ENCODE results near the gene ALAD. TPM values are rescaled to one million over a fixed set of nuclear protein-coding genes. Genes with fewer than 3 reads are reported as not detected.

ALAD gene
- polyA plus RNA-seq, 1 donor from 2014 or later, result 42.9 TPM

- Histone ChIP-seq H3K36me3 (ENCODE audit: insufficient read depth, low read length) (no peaks in the 10 kb centered on the region), H3F3A (ENCODE audit: insufficient read depth, low read length, poor library complexity, severe bottlenecking) (no peaks in the 10 kb centered on the region), H3K9ac (ENCODE audit: low read length) (no peak overlapping the region), H3K9me3 (ENCODE audit: low read length) (no peaks in the 10 kb centered on the region), H3K4me2 (ENCODE audit: low read length) (no peak overlapping the region), H4K20me1 (ENCODE audit: insufficient read depth) (no peaks in the 10 kb centered on the region), H3K79me2 (replicated peaks; ENCODE audit: insufficient read depth, low read length) (no peaks in the 10 kb centered on the region), H3K27ac (ENCODE audit: low read length) (no peak overlapping the region), H3K4me3 (ENCODE audit: low read length) (no peak overlapping the region), H3K9me2 (ENCODE audit: insufficient read depth, low read length) (no peaks in the 10 kb centered on the region), H3K27me3 (ENCODE audit: insufficient read depth, low read depth, low read length) (peaks cover 20% of the 10 kb centered on the region), H2AFZ (ENCODE audit: low read depth, low read length) (no peak overlapping the region)
- TF ChIP-seq EP300 (conservative IDR thresholded peaks at IDR 0.05; ENCODE audit: poor library complexity, severe bottlenecking) (no peak), REST (IDR thresholded peaks at IDR 0.05; ENCODE audit: borderline replicate concordance) (no peak), EZH2 (IDR thresholded peaks at IDR 0.05; ENCODE audit: borderline replicate concordance, insufficient read depth, low read length, poor library complexity, severe bottlenecking) (no peak), RAD21 (conservative IDR thresholded peaks at IDR 0.05) (no peak), CTCF (IDR thresholded peaks at IDR 0.05; ENCODE audit: poor library complexity, severe bottlenecking) (no peak), SMC3 (conservative IDR thresholded peaks at IDR 0.05; ENCODE audit: poor library complexity) (no peak), MXI1 (conservative IDR thresholded peaks at IDR 0.05; ENCODE audit: poor library complexity, severe bottlenecking) (no peak), TAF1 (IDR thresholded peaks at IDR 0.05; ENCODE audit: low read depth) (no peak), POLR2AphosphoS5 (IDR thresholded peaks at IDR 0.05) (no peak)
These were observed 46.0 kb downstream of the ALAD start for GRCh38 chr9:113355040-113355596.

- Histone ChIP-seq H4K20me1 (ENCODE audit: insufficient read depth) (no peaks in the 10 kb centered on the region), H3K9ac (ENCODE audit: low read length) (no peak overlapping the region), H3K9me3 (ENCODE audit: low read length) (no peaks in the 10 kb centered on the region), H2AFZ (ENCODE audit: low read depth, low read length) (no peak overlapping the region), H3K27me3 (ENCODE audit: insufficient read depth, low read depth, low read length) (peaks cover 47% of the 10 kb centered on the region), H3K36me3 (ENCODE audit: insufficient read depth, low read length) (no peaks in the 10 kb centered on the region), H3K27ac (ENCODE audit: low read length) (no peak overlapping the region), H3K79me2 (replicated peaks; ENCODE audit: insufficient read depth, low read length) (no peaks in the 10 kb centered on the region), H3K4me2 (ENCODE audit: low read length) (no peak overlapping the region), H3K9me2 (ENCODE audit: insufficient read depth, low read length) (no peaks in the 10 kb centered on the region), H3F3A (ENCODE audit: insufficient read depth, low read length, poor library complexity, severe bottlenecking) (no peaks in the 10 kb centered on the region), H3K4me3 (ENCODE audit: low read length) (no peak overlapping the region)
- TF ChIP-seq RAD21 (conservative IDR thresholded peaks at IDR 0.05) (no peak), REST (IDR thresholded peaks at IDR 0.05; ENCODE audit: borderline replicate concordance) (no peak), CTCF (IDR thresholded peaks at IDR 0.05; ENCODE audit: poor library complexity, severe bottlenecking) (no peak), EP300 (conservative IDR thresholded peaks at IDR 0.05; ENCODE audit: poor library complexity, severe bottlenecking) (no peak), TAF1 (IDR thresholded peaks at IDR 0.05; ENCODE audit: low read depth) (no peak), MXI1 (conservative IDR thresholded peaks at IDR 0.05; ENCODE audit: poor library complexity, severe bottlenecking) (no peak), SMC3 (conservative IDR thresholded peaks at IDR 0.05; ENCODE audit: poor library complexity) (no peak), POLR2AphosphoS5 (IDR thresholded peaks at IDR 0.05) (no peak), EZH2 (IDR thresholded peaks at IDR 0.05; ENCODE audit: borderline replicate concordance, insufficient read depth, low read length, poor library complexity, severe bottlenecking) (no peak)
These were observed 48.7 kb downstream of the ALAD start for GRCh38 chr9:113352411-113352810.
